ENCODE measurements around the gene LY6G5B. TPM values are rescaled to one million over a fixed set of nuclear protein-coding genes. Genes with fewer than 3 reads are reported as not detected.

Gene LY6G5B
- total RNA-seq, 2 donors from 2014 or later = 13.9 to 17.0 TPM

DNA sequence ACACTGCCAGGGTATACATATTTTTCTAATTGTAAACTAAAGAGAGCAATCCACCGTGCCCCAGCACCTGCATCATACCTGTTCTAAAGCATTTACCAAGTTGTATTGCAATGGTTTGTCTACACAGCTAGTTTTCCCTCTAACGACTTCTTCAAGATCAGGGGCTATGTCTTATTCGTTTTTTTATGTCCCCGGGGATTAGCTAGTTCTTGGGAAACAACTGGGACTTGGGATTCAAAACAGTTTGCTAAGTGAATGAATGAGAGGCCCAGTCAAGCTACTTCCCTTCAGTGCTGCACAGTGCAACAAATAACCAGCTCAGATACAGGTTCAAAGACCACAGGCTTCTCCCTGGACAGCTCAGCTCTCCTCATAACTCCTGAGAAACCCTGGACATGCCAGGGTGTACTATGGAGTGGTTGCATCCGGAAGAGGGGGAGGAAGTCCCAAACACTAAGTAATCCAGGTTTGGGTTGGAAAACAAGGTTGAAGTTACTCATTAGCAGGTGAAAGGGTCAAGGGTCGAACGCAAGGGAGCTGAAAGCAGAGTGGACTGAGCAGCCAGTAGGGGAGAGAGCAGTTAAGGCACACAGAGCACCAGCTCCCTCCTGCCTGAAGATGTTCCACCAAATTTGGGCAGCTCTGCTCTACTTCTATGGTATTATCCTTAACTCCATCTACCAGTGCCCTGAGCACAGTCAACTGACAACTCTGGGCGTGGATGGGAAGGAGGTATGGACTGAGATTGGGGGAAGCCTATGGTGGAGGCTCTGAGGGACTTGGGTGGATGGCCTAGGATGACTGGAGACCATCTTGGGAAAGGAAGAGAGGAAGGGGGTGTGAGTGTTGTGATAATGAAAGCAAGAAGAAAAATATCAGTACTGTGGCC, 14.2 kb upstream of the LY6G5B start, which contains the start of gene APOM:
APOM (plus strand) TSS at position 546 of the 889 bp plus-strand sequence; CDS start at position 619, 73 bp downstream.
- Histone ChIP-seq H3K9me3 (ENCODE audit: control insufficient read depth, low read length) (no peaks in the 10 kb centered on the region), H3K36me3 (ENCODE audit: control insufficient read depth, insufficient read depth, low read length) (peaks cover 6% of the 10 kb centered on the region), H3K9ac (ENCODE audit: extremely low read depth, low read length, poor library complexity, severe bottlenecking) (no peak within 1 kb of the TSS), H3K4me1 (ENCODE audit: control insufficient read depth, insufficient read depth, low read length) (peaks cover 13% of the 10 kb centered on the region), H3K27me3 (ENCODE audit: control insufficient read depth, insufficient read depth, low read length, poor library complexity, severe bottlenecking) (no peaks in the 10 kb centered on the region), H3K4me3 (ENCODE audit: low read length) (no peak within 1 kb of the TSS), H3K27ac (ENCODE audit: low read depth, low read length) (no peak within 1 kb of the TSS)
- Mint-ChIP-seq H3K27me3 (ENCODE audit: insufficient read depth) (no peaks in the 10 kb centered on the region), H3K4me3 (no peak within 1 kb of the TSS), H3K4me1 (peaks cover 19% of the 10 kb centered on the region), H3K9me3 (no peaks in the 10 kb centered on the region), H3K36me3 (ENCODE audit: low read depth) (peaks cover 28% of the 10 kb centered on the region), H3K27ac (peak within 1 kb of the TSS; percentile 50)
- 81 to 92% methylated on average over 7 to 8 of the region's 8 CpGs for WGBS, 2 experiments (ENCODE audit: insufficient coverage in 1 of 2, insufficient read length in 1 of 2)
- TF ChIP-seq, protein P1, sequence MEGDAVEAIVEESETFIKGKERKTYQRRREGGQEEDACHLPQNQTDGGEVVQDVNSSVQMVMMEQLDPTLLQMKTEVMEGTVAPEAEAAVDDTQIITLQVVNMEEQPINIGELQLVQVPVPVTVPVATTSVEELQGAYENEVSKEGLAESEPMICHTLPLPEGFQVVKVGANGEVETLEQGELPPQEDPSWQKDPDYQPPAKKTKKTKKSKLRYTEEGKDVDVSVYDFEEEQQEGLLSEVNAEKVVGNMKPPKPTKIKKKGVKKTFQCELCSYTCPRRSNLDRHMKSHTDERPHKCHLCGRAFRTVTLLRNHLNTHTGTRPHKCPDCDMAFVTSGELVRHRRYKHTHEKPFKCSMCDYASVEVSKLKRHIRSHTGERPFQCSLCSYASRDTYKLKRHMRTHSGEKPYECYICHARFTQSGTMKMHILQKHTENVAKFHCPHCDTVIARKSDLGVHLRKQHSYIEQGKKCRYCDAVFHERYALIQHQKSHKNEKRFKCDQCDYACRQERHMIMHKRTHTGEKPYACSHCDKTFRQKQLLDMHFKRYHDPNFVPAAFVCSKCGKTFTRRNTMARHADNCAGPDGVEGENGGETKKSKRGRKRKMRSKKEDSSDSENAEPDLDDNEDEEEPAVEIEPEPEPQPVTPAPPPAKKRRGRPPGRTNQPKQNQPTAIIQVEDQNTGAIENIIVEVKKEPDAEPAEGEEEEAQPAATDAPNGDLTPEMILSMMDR (conservative IDR thresholded peaks at IDR 0.05) = no peak
- DNase-seq = no peak

GRCh38 chr6:31657406-31658157, 12.2 kb upstream of the LY6G5B start:
- Mint-ChIP-seq H3K27ac (peak overlapping the region; percentile 52), H3K36me3 (ENCODE audit: low read depth) (peaks cover 27% of the 10 kb centered on the region), H3K9me3 (no peaks in the 10 kb centered on the region), H3K4me1 (peaks cover 17% of the 10 kb centered on the region), H3K27me3 (ENCODE audit: insufficient read depth) (no peaks in the 10 kb centered on the region), H3K4me3 (no peak overlapping the region)
- 80 to 96% methylated on average over 4 to 6 of the region's 6 CpGs for WGBS, 2 experiments (ENCODE audit: insufficient coverage in 1 of 2, insufficient read length in 1 of 2)
- H3K9me3 ChIP-seq (ENCODE audit: control insufficient read depth, low read length) = no peaks in the 10 kb centered on the region
- H3K4me3 ChIP-seq (ENCODE audit: low read length) = no peak overlapping the region
- no peak overlapping the region for H3K9ac ChIP-seq (ENCODE audit: extremely low read depth, low read length, poor library complexity, severe bottlenecking)
- peaks cover 11% of the 10 kb centered on the region for H3K36me3 ChIP-seq (ENCODE audit: control insufficient read depth, insufficient read depth, low read length)
- DNase-seq = no peak
- peaks cover 8% of the 10 kb centered on the region for H3K4me1 ChIP-seq (ENCODE audit: control insufficient read depth, insufficient read depth, low read length)
- TF ChIP-seq, protein P1 (conservative IDR thresholded peaks at IDR 0.05) = no peak
- no peak overlapping the region for H3K27ac ChIP-seq (ENCODE audit: low read depth, low read length)
- no peaks in the 10 kb centered on the region for H3K27me3 ChIP-seq (ENCODE audit: control insufficient read depth, insufficient read depth, low read length, poor library complexity, severe bottlenecking)

DNA sequence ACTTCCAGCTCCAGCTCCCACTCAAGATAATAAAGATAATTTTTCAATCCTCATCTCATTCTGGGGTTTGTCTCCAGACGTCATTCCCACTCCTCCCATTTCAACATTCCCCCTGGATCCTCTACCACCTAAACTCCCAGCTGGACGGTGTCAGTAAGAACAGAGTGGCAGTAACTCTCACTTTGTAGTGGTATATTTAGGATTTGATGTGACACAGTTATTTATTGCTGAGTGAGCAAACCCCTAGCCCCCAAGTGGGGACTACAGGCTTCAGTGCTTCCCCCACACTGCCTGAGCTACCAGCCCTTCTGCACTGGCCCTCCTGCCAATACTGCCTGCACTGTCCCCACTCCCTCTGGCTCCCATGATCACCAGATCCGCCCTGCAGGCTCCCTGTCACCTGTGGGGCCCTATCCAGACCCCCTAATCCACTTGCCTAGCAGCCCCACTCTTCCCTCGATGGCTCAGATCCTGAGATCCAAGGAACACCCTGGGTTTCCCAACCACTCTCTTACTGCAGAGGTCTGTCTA, 11.6 kb upstream of the LY6G5B start:
- WGBS, 2 experiments (ENCODE audit: insufficient coverage in 1 of 2, insufficient read length in 1 of 2) = 96% methylated on average over 4 of the region's 4 CpGs; no CpG with 5 or more reads in 1 of the 2 experiments
- H3K36me3 Mint-ChIP-seq (ENCODE audit: low read depth) = peaks cover 31% of the 10 kb centered on the region
- no peak overlapping the region for H3K4me3 ChIP-seq (ENCODE audit: low read length)
- H3K27ac Mint-ChIP-seq = peak overlapping the region; percentile 52
- no peaks in the 10 kb centered on the region for H3K27me3 Mint-ChIP-seq (ENCODE audit: insufficient read depth)
- H3K9me3 ChIP-seq (ENCODE audit: control insufficient read depth, low read length) = no peaks in the 10 kb centered on the region
- H3K36me3 ChIP-seq (ENCODE audit: control insufficient read depth, insufficient read depth, low read length) = peaks cover 16% of the 10 kb centered on the region
- no peak for DNase-seq
- no peaks in the 10 kb centered on the region for H3K9me3 Mint-ChIP-seq
- H3K4me1 ChIP-seq (ENCODE audit: control insufficient read depth, insufficient read depth, low read length) = peaks cover 8% of the 10 kb centered on the region
- H3K9ac ChIP-seq (ENCODE audit: extremely low read depth, low read length, poor library complexity, severe bottlenecking) = no peak overlapping the region
- no peaks in the 10 kb centered on the region for H3K27me3 ChIP-seq (ENCODE audit: control insufficient read depth, insufficient read depth, low read length, poor library complexity, severe bottlenecking)
- TF ChIP-seq, protein P1 (conservative IDR thresholded peaks at IDR 0.05) = no peak
- peaks cover 18% of the 10 kb centered on the region for H3K4me1 Mint-ChIP-seq
- no peak overlapping the region for H3K27ac ChIP-seq (ENCODE audit: low read depth, low read length)
- peak overlapping the region; percentile 83 for H3K4me3 Mint-ChIP-seq

Measured in endodermal cell (in vitro differentiated cells).